ENCODE results near the gene IL1RL2. TPM values are rescaled to one million over a fixed set of nuclear protein-coding genes. Genes with fewer than 3 reads are reported as not detected.

Gene IL1RL2
- total and polyA plus RNA-seq, 2 of the 8 experiments (the other 6 are each of a cell fraction or from before 2014, with no cell fraction given) = not detected

GRCh38 chr2:102268510-102269199 is 81.8 kb downstream of the IL1RL2 start:
- FAIRE-seq (no peak), DNase-seq (ENCODE audit: low read depth in 1 of 2, low spot score in 2 of 2) (no peak)
- Histone ChIP-seq H3K27me3 (replicated peaks in 1 of 4; ENCODE audit: control insufficient read depth in 3 of 4, extremely low read depth in 1 of 4, insufficient read depth in 3 of 4, low read length in 3 of 4) (no peaks in the 10 kb centered on the region), H2BK12ac (ENCODE audit: low read depth, low read length) (no peak overlapping the region), H3K4me3 (ENCODE audit: extremely low read depth in 1 of 4, insufficient read depth in 2 of 4, low read depth in 3 of 4, low read length in 4 of 4) (no peak overlapping the region), H3K4me1 (replicated peaks in 1 of 4; ENCODE audit: control insufficient read depth in 3 of 4, insufficient read depth in 4 of 4, low read length in 3 of 4) (no peaks in the 10 kb centered on the region; a peak in 1 of 7 replicates), H4K20me1 (replicated peaks in 1 of 2; ENCODE audit: control insufficient read depth in 1 of 2, insufficient read depth in 2 of 2, low read length in 2 of 2) (no peaks in the 10 kb centered on the region), H4K91ac (replicated peaks; ENCODE audit: insufficient read length, low read length) (no peak overlapping the region), H3K9me3 (ENCODE audit: insufficient read depth in 2 of 2, low read depth in 1 of 2, low read length in 1 of 2) (no peaks in the 10 kb centered on the region), H3K23ac (ENCODE audit: insufficient read length) (no peak overlapping the region), H3K4ac (replicated peaks; ENCODE audit: insufficient read length, low read depth, low read length) (no peak overlapping the region), H2BK15ac (ENCODE audit: low read length) (no peak overlapping the region), H2AK5ac (ENCODE audit: low read depth, low read length) (no peak overlapping the region), H3K79me2 (ENCODE audit: control insufficient read depth in 1 of 2, insufficient read depth in 2 of 2, low read length in 2 of 2) (no peaks in the 10 kb centered on the region), H3K23me2 (ENCODE audit: low read depth, low read length) (peaks cover 3% of the 10 kb centered on the region; the same call in 1 of the 2 replicates), H4K8ac (ENCODE audit: extremely low read depth, insufficient read depth, low read length) (no peak overlapping the region), H3K4me2 (ENCODE audit: insufficient read depth in 1 of 2, low read depth in 2 of 2, low read length in 2 of 2) (no peak overlapping the region), H2BK120ac (replicated peaks; ENCODE audit: low read depth, low read length) (no peak overlapping the region), H3K18ac (ENCODE audit: extremely low read depth, low read length) (no peak overlapping the region), H3K9ac (replicated peaks in 1 of 4; ENCODE audit: extremely low read depth in 1 of 4, low read depth in 3 of 4, low read length in 3 of 4) (no peak overlapping the region), H3K36me3 (ENCODE audit: control insufficient read depth in 2 of 4, insufficient read depth in 4 of 4, low read length in 3 of 4) (no peaks in the 10 kb centered on the region), H3K56ac (replicated peaks; ENCODE audit: insufficient read length, low read depth, low read length) (no peak overlapping the region), H2BK20ac (ENCODE audit: low read length) (no peak overlapping the region), H2BK5ac (ENCODE audit: low read depth, low read length) (no peak overlapping the region), H3K27ac (ENCODE audit: low read depth, low read length) (no peak overlapping the region), H3K14ac (ENCODE audit: insufficient read length) (no peak overlapping the region), H2AFZ (ENCODE audit: low read length) (no peak overlapping the region), H3K79me1 (ENCODE audit: low read depth, low read length) (no peaks in the 10 kb centered on the region), H4K5ac (ENCODE audit: insufficient read length, low read depth, low read length) (no peak overlapping the region)
- CTCF ChIA-PET (ENCODE audit: partially characterized antibody) = no interaction called here
- POLR2A ChIA-PET (ENCODE audit: partially characterized antibody) = no interaction called here
- 92% methylated on average over 4 of the region's 4 CpGs; no CpG with 5 or more reads in 1 of the 2 experiments for WGBS, 2 experiments (ENCODE audit: extremely low coverage in 1 of 2, insufficient coverage in 1 of 2, insufficient read length in 1 of 2, insufficient replicate concordance in 2 of 2, low coverage in 1 of 2, low lambda C conversion rate in 2 of 2, missing lambda C conversion rate in 1 of 2)
- TF ChIP-seq HDAC2 (IDR thresholded peaks at IDR 0.05; ENCODE audit: borderline replicate concordance in 1 of 2, low read depth in 2 of 2, low read length in 2 of 2) (no peak), ATF2 (IDR thresholded peaks at IDR 0.05; ENCODE audit: low read length) (no peak), POLR2A (IDR thresholded peaks at IDR 0.05; ENCODE audit: control extremely low read depth in 1 of 2, low read depth in 2 of 2, low read length in 2 of 2) (no peak), SRF (IDR thresholded peaks at IDR 0.05; ENCODE audit: low read depth, low read length) (no peak), GTF2F1 (IDR thresholded peaks at IDR 0.05; ENCODE audit: borderline replicate concordance, low read depth, low read length) (no peak), RAD21 (IDR thresholded peaks at IDR 0.05 in 1 of 2, conservative IDR thresholded peaks at IDR 0.05 in 1 of 2; ENCODE audit: low read depth in 2 of 2, low read length in 2 of 2) (no peak), ZNF274 (IDR thresholded peaks at IDR 0.05; ENCODE audit: borderline replicate concordance, extremely low read depth, low read length) (no peak), BCL11A (IDR thresholded peaks at IDR 0.05; ENCODE audit: low read depth in 2 of 2, low read length in 2 of 2) (no peak), E2F6 (IDR thresholded peaks at IDR 0.05) (no peak), EZH2 (IDR thresholded peaks at IDR 0.05; ENCODE audit: low read depth, low read length, severe bottlenecking) (no peak)
